Esophagus muscularis mucosa (tissue), 4 donors: ENCODE results near the gene SYNDIG1. TPM values are rescaled to one million over a fixed set of nuclear protein-coding genes. Genes with fewer than 3 reads are reported as not detected.

Source experiments
- DNase-seq: peaks from one replicate; pipeline ENCODE4 v3.0.0-alpha.2; 2017; ENCODE audit errors: extremely low spot score
- H3K27ac ChIP-seq, 4 donors: fragments of 200-600 bp; sonication (generic); replicated peaks in 1 of 4; 1 replicate in 3 of 4; 2 replicates in 1 of 4; pipeline ENCODE4 v1.5.1; 2016 to 2019; ENCODE audit warnings: mild to moderate bottlenecking in 1 of 4
- H3K27me3 ChIP-seq, 4 donors: fragments of 200-600 bp; sonication (generic); one replicate each; pipeline versions ENCODE4 v1.5.1 to v1.6.0; 2016 to 2019
- H3K36me3 ChIP-seq, 4 donors: fragments of 200-600 bp; sonication (generic); one replicate each; pipeline ENCODE4 v1.5.1; 2016 to 2019
- H3K4me1 ChIP-seq, 4 donors: fragments of 200-600 bp; sonication (generic); one replicate each; pipeline ENCODE4 v1.5.1; 2016 to 2019
- H3K4me3 ChIP-seq, 4 donors: fragments of 200-600 bp; sonication (generic); 1 replicate in 2 of 4; 2 replicates in 2 of 4; pipeline ENCODE4 v1.5.1; 2016 to 2019; ENCODE audit warnings: mild to moderate bottlenecking in 4 of 4, moderate library complexity in 1 of 4
- H3K9me3 ChIP-seq, 4 donors: fragments of 200-600 bp; sonication (generic); 1 replicate in 3 of 4; 2 replicates in 1 of 4; pipeline ENCODE4 v1.5.1; 2016 to 2019
- EP300 ChIP-seq: sonication (generic); formaldehyde crosslinking; IDR thresholded peaks from one replicate; pipeline ENCODE4 v1.6.1; 2017; ENCODE audit warnings: antibody characterized with exemption
- POLR2A ChIP-seq: fragments of 450-650 bp; IDR thresholded peaks from one replicate; pipeline ENCODE4 v1.6.1; 2017; ENCODE audit warnings: antibody characterized with exemption, moderate library complexity, mild to moderate bottlenecking, low read depth
- POLR2AphosphoS5 ChIP-seq, 2 donors: sonication (generic); formaldehyde crosslinking; IDR thresholded peaks; one replicate each; pipeline ENCODE4 v1.6.1; 2017; ENCODE audit warnings: antibody characterized with exemption in 2 of 2
- WGBS: methylation state at CpG from one replicate; pipeline ENCODE4 v1.1.5; 2018; 5-methylcytosine and 5-hydroxymethylcytosine counted together
- intact Hi-C: fragments of 100-400 bp; cut with DNase I; formaldehyde crosslinking; loops from one replicate; pipeline ENCODE4 v1.15.1; 2023
- total RNA-seq, 4 donors: library from RNA; depleted of rRNA; stranded (reverse); fragments of >200 nt; gene quantifications; one replicate each; pipeline versions ENCODE4 v1.1.0 to v1.2.1, GENCODE V29; 2016
- TF ChIP-seq, protein P1 (sequence below), 3 experiments: fragments of 200-600 bp in 2 of 3; fragments of 450-650 bp in 1 of 3; sonication (generic) in 2 of 3; IDR thresholded peaks; one replicate each; pipeline ENCODE4 v1.5.1; 2017 to 2019; ENCODE audit warnings: antibody characterized with exemption in 3 of 3, mild to moderate bottlenecking in 2 of 3, moderate library complexity in 1 of 3

The SYNDIG1 gene
- total RNA-seq, 4 donors from 2014 or later = not detected

GRCh38 chr20:24607402-24607801 lies 138.0 kb downstream of the SYNDIG1 start:
- no peak for DNase-seq
- Histone ChIP-seq H3K27me3 (no peaks in the 10 kb centered on the region), H3K36me3 (no peaks in the 10 kb centered on the region), H3K27ac (no peak overlapping the region), H3K4me3 (no peak overlapping the region), H3K9me3 (no peaks in the 10 kb centered on the region), H3K4me1 (no peaks in the 10 kb centered on the region)
- TF ChIP-seq POLR2A = no peak
- TF ChIP-seq, protein P1, sequence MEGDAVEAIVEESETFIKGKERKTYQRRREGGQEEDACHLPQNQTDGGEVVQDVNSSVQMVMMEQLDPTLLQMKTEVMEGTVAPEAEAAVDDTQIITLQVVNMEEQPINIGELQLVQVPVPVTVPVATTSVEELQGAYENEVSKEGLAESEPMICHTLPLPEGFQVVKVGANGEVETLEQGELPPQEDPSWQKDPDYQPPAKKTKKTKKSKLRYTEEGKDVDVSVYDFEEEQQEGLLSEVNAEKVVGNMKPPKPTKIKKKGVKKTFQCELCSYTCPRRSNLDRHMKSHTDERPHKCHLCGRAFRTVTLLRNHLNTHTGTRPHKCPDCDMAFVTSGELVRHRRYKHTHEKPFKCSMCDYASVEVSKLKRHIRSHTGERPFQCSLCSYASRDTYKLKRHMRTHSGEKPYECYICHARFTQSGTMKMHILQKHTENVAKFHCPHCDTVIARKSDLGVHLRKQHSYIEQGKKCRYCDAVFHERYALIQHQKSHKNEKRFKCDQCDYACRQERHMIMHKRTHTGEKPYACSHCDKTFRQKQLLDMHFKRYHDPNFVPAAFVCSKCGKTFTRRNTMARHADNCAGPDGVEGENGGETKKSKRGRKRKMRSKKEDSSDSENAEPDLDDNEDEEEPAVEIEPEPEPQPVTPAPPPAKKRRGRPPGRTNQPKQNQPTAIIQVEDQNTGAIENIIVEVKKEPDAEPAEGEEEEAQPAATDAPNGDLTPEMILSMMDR (IDR thresholded peaks at IDR 0.05) = no peak
- TF ChIP-seq POLR2AphosphoS5 (IDR thresholded peaks at IDR 0.05) = no peak
- TF ChIP-seq EP300 = no peak
- 85% methylated on average over 12 of the region's 12 CpGs for whole genome bisulfite sequencing
- intact Hi-C loops = no loop called here

- H3K27ac ChIP-seq = no peak overlapping the region
- WGBS = 67% methylated on average over 9 of the region's 9 CpGs
- H3K4me1 ChIP-seq = peaks cover 0 to 3% (median 0%) of the 10 kb centered on the region in 4 donors
- H3K27me3 ChIP-seq = peaks cover 0 to 15% (median 0%) of the 10 kb centered on the region in 4 donors
- intact Hi-C loops = no loop called here
- no peak overlapping the region for H3K4me3 ChIP-seq
- no peaks in the 10 kb centered on the region for H3K36me3 ChIP-seq
- H3K9me3 ChIP-seq = no peaks in the 10 kb centered on the region
- TF ChIP-seq, protein P1 (IDR thresholded peaks at IDR 0.05) = no peak
- TF ChIP-seq POLR2A = no peak
- no peak for TF ChIP-seq EP300
- no peak for TF ChIP-seq POLR2AphosphoS5 (IDR thresholded peaks at IDR 0.05)
- DNase-seq = no peak
These were observed 139.7 kb downstream of the SYNDIG1 start for GRCh38 chr20:24608926-24609667.

- intact Hi-C loops = no loop called here
- WGBS = 72% methylated on average over 2 of the region's 2 CpGs
These were observed 140.3 kb downstream of the SYNDIG1 start for GRCh38 chr20:24609757-24610156.

DNA sequence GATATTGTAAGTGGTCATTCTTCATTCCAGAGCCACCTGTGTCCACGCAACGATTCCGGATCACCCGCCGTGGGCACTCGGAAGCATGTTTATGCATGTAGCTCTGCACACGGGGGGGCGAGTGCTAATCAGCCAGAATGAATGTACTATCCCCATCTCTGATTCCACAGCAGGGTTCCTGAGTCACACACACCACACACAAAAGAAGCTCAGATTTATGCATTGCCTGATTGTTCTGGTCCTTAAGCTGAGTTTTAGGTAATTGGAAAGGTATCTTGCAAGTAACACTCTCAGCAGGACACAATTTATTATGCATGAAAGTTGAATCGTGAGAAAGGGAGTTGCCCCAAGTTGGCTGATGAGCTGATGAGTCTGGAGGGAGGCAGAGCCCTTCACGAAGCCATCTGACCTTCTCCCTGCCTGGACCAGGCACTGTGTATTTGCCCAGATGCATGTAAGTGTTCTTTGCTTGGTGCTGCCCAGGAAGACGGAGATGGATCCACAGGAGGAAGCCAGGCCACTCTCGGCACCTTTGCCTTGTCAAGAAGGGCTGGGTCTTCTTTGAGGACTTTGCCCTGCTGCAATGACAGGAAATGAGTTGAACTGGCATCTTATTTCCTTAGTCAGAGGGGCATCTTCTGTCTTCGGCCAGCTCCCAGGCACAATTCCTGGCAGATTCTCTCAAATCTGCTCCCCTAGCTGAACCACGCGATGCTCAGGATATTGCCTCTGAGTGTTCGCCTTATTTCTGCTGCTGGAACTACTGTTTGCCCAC lies 141.1 kb downstream of the SYNDIG1 start:
- H3K27ac ChIP-seq = no peak overlapping the region
- H3K36me3 ChIP-seq = no peaks in the 10 kb centered on the region
- TF ChIP-seq POLR2AphosphoS5 (IDR thresholded peaks at IDR 0.05) (no peak), POLR2A (no peak), EP300 (no peak)
- TF ChIP-seq, protein P1 (IDR thresholded peaks at IDR 0.05) = no peak
- intact Hi-C loops = no loop called here
- DNase-seq = peak; percentile 90
- H3K9me3 ChIP-seq = no peaks in the 10 kb centered on the region
- no peak overlapping the region for H3K4me3 ChIP-seq
- H3K4me1 ChIP-seq = peaks cover 0 to 3% (median 0%) of the 10 kb centered on the region in 4 donors
- 86% methylated on average over 16 of the region's 16 CpGs for WGBS
- peaks cover 0 to 15% (median 0%) of the 10 kb centered on the region in 4 donors for H3K27me3 ChIP-seq

More at GRCh38 chr20:24609757-24610156, 140.3 kb downstream of the SYNDIG1 start:
- Histone ChIP-seq H3K4me1 (peaks cover 0 to 3% (median 0%) of the 10 kb centered on the region in 4 donors), H3K27me3 (peaks cover 0 to 15% (median 0%) of the 10 kb centered on the region in 4 donors), H3K27ac (no peak overlapping the region), H3K9me3 (no peaks in the 10 kb centered on the region), H3K4me3 (no peak overlapping the region), H3K36me3 (no peaks in the 10 kb centered on the region)
- peak; percentile 45 for DNase-seq
- no peak for TF ChIP-seq EP300
- TF ChIP-seq, protein P1 (IDR thresholded peaks at IDR 0.05) = no peak
